ENCODE data around the gene CDC16.

- TF ChIP-seq CTCF (IDR thresholded peaks at IDR 0.05; ENCODE audit: control extremely low read depth in 1 of 3, insufficient read depth in 1 of 3, low read depth in 1 of 3, low read length in 3 of 3) (no peak), TBP (IDR thresholded peaks at IDR 0.05; ENCODE audit: low read depth, low read length) (no peak)
Measured at GRCh38 chr13:114230575-114230974, 4.1 kb upstream of the CDC16 start.
